CD14-positive monocyte (primary cell): ENCODE results near the gene LRRC58. TPM values are rescaled to one million over a fixed set of nuclear protein-coding genes. Genes with fewer than 3 reads are reported as not detected.

Source experiments
- DNase-seq, 3 donors: peaks; one replicate each; pipeline ENCODE4 v3.0.0-alpha.2; 2011 to 2022
- H2AFZ ChIP-seq: 2 replicates; pipeline ENCODE4 v1.6.0; 2012; ENCODE audit warnings: mild to moderate bottlenecking, low read depth, low read length, inconsistent platforms; ENCODE audit not compliant: insufficient read depth, poor library complexity, severe bottlenecking
- H3K27ac ChIP-seq, 2 donors: 1 replicate in 1 of 2; 2 replicates in 1 of 2; pipeline ENCODE4 v1.5.1; 2012 to 2013; ENCODE audit warnings: low read length in 2 of 2, control low read depth in 1 of 2, inconsistent platforms in 1 of 2, low read depth in 1 of 2, mild to moderate bottlenecking in 1 of 2
- H3K27me3 ChIP-seq, 2 donors: one replicate each; pipeline versions ENCODE4 v1.6.0 to v1.6.1; 2011 to 2013; ENCODE audit warnings: low read length in 2 of 2; ENCODE audit not compliant: control insufficient read depth in 2 of 2, insufficient read depth in 2 of 2
- H3K36me3 ChIP-seq, 2 donors: replicated peaks in 1 of 2; 1 replicate in 1 of 2; 2 replicates in 1 of 2; pipeline versions ENCODE4 v1.5.1 to v1.6.1; 2012 to 2013; ENCODE audit warnings: low read length in 2 of 2, control low read depth in 1 of 2, inconsistent platforms in 1 of 2, mild to moderate bottlenecking in 1 of 2; ENCODE audit not compliant: insufficient read depth in 2 of 2, control insufficient read depth in 1 of 2
- H3K4me1 ChIP-seq, 2 donors: 1 replicate in 1 of 2; 2 replicates in 1 of 2; pipeline versions ENCODE4 v1.5.1 to v1.6.1; 2012 to 2013; ENCODE audit warnings: low read length in 2 of 2, control low read depth in 1 of 2, inconsistent platforms in 1 of 2, mild to moderate bottlenecking in 1 of 2, moderate library complexity in 1 of 2; ENCODE audit not compliant: insufficient read depth in 2 of 2, control insufficient read depth in 1 of 2
- H3K4me2 ChIP-seq: replicated peaks from 2 replicates; pipeline ENCODE3; 2012; ENCODE audit warnings: low read length, moderate library complexity, mild to moderate bottlenecking; ENCODE audit not compliant: poor library complexity, severe bottlenecking; ENCODE audit errors: extremely low read depth
- H3K4me3 ChIP-seq, 3 experiments: fragments of 200-600 bp in 1 of 3; sonication (generic) in 1 of 3; replicated peaks in 1 of 3; 1 replicate in 2 of 3; 2 replicates in 1 of 3; pipeline ENCODE4 v1.5.1; 2011 to 2013; ENCODE audit warnings: low read length in 3 of 3, mild to moderate bottlenecking in 3 of 3, control low read depth in 2 of 3, low read depth in 2 of 3, inconsistent platforms in 1 of 3, moderate library complexity in 1 of 3
- H3K79me2 ChIP-seq: 2 replicates; pipeline ENCODE4 v1.6.0; 2012; ENCODE audit warnings: mild to moderate bottlenecking, control low read depth, inconsistent platforms, low read length, moderate library complexity; ENCODE audit not compliant: insufficient read depth
- H3K9ac ChIP-seq: 2 replicates; pipeline ENCODE4 v1.6.0; 2017; ENCODE audit warnings: low read length, mild to moderate bottlenecking; ENCODE audit not compliant: insufficient read depth, poor library complexity, severe bottlenecking
- H3K9me3 ChIP-seq, 2 donors: replicated peaks in 1 of 2; 1 replicate in 1 of 2; 2 replicates in 1 of 2; pipeline versions ENCODE4 v1.5.1 to v1.6.1; 2012 to 2013; ENCODE audit warnings: low read length in 2 of 2, control low read depth in 1 of 2; ENCODE audit not compliant: control insufficient read depth in 1 of 2, insufficient read depth in 1 of 2
- H4K20me1 ChIP-seq: 2 replicates; pipeline ENCODE4 v1.6.0; 2012; ENCODE audit warnings: mild to moderate bottlenecking, low read length, control low read depth, moderate library complexity; ENCODE audit not compliant: insufficient read depth
- H3K27ac Mint-ChIP-seq, 7 donors: one replicate each; pipeline ENCODE4 v1.8.0; 2020; ENCODE audit warnings: mild to moderate bottlenecking in 7 of 7, mixed read lengths in 7 of 7, moderate library complexity in 6 of 7, inconsistent platforms in 2 of 7
- H3K27me3 Mint-ChIP-seq, 3 donors: one replicate each; pipeline ENCODE4 v1.8.0; 2021 to 2022; ENCODE audit warnings: low read depth in 3 of 3, mild to moderate bottlenecking in 3 of 3, mixed read lengths in 3 of 3, moderate library complexity in 3 of 3, inconsistent platforms in 1 of 3
- H3K36me3 Mint-ChIP-seq, 2 donors: one replicate each; pipeline ENCODE4 v1.8.0; 2020; ENCODE audit warnings: mixed read lengths in 2 of 2, inconsistent platforms in 1 of 2, mild to moderate bottlenecking in 1 of 2
- H3K4me1 Mint-ChIP-seq: one replicate; pipeline ENCODE4 v1.8.0; 2020; ENCODE audit warnings: mild to moderate bottlenecking, mixed read lengths
- H3K4me3 Mint-ChIP-seq, 2 donors: one replicate each; pipeline ENCODE4 v1.8.0; 2020; ENCODE audit warnings: mild to moderate bottlenecking in 2 of 2, mixed read lengths in 2 of 2, moderate library complexity in 1 of 2
- H3K9me3 Mint-ChIP-seq, 7 donors: one replicate each; pipeline ENCODE4 v1.8.0; 2020 to 2022; ENCODE audit warnings: mixed read lengths in 7 of 7, mild to moderate bottlenecking in 6 of 7, moderate library complexity in 6 of 7, inconsistent platforms in 2 of 7
- WGBS: methylation state at CpG from one replicate; pipeline ENCODE4 v1.1.5; 2013; ENCODE audit warnings: missing lambda C conversion rate; ENCODE audit not compliant: insufficient coverage; 5-methylcytosine and 5-hydroxymethylcytosine counted together
- intact Hi-C, 2 donors: fragments of 100-400 bp; cut with micrococcal nuclease; formaldehyde crosslinking; loops; one replicate each; pipeline versions ENCODE4 v1.15.0 to v1.15.1; 2023
- polyA plus RNA-seq, 3 donors: library from polyadenylated mRNA; depleted of rRNA in 1 of 3; unstranded in 2 of 3; stranded (reverse) in 1 of 3; fragments of 300-500 nt in 2 of 3; fragments of >200 nt in 1 of 3; fragmentation: Illumina TruSeq in 2 of 3; gene quantifications; 1 replicate in 2 of 3; 2 replicates in 1 of 3; pipeline ENCODE4 v1.2.3, GENCODE V29; 2012 to 2021
- TF ChIP-seq, protein P1 (sequence below): fragments of 200-600 bp; IDR thresholded peaks from one replicate; pipeline ENCODE4 v1.8.0; 2022; ENCODE audit warnings: antibody characterized with exemption, mild to moderate bottlenecking

LRRC58 gene
- polyA plus RNA-seq, 3 donors = 6.5 to 12.4 (median 8.3) TPM

DNA sequence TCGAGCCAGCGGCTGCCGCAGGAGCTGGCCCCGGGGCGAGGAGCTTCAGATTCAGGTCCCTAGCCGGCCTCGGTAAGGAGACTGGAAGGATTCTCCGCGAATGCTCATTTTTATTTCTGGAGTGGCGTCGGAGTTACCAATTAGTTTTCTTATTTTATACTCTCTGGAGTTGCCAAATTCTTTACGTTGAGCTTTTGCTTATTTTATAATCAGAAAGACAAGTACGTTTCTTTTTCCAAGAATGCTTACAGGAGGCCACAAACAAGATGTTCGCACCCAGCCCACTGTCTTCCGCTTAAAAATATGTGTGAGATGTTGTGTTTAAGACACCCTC, 63.7 kb downstream of the LRRC58 start:
- TF ChIP-seq, protein P1, sequence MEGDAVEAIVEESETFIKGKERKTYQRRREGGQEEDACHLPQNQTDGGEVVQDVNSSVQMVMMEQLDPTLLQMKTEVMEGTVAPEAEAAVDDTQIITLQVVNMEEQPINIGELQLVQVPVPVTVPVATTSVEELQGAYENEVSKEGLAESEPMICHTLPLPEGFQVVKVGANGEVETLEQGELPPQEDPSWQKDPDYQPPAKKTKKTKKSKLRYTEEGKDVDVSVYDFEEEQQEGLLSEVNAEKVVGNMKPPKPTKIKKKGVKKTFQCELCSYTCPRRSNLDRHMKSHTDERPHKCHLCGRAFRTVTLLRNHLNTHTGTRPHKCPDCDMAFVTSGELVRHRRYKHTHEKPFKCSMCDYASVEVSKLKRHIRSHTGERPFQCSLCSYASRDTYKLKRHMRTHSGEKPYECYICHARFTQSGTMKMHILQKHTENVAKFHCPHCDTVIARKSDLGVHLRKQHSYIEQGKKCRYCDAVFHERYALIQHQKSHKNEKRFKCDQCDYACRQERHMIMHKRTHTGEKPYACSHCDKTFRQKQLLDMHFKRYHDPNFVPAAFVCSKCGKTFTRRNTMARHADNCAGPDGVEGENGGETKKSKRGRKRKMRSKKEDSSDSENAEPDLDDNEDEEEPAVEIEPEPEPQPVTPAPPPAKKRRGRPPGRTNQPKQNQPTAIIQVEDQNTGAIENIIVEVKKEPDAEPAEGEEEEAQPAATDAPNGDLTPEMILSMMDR = no peak
- intact Hi-C loops = no loop called here
- peaks cover 5% of the 10 kb centered on the region for H3K4me1 Mint-ChIP-seq
- Histone ChIP-seq H3K4me1 (peaks cover 0 to 5% of the 10 kb centered on the region in 2 donors), H4K20me1 (no peaks in the 10 kb centered on the region), H3K4me2 (peak overlapping the region; percentile 54), H3K4me3 (peak overlapping the region in 1 of 3 experiments; percentile 49), H3K9me3 (peaks cover 8% of the 10 kb centered on the region in 2 donors), H3K36me3 (no peaks in the 10 kb centered on the region), H3K79me2 (no peaks in the 10 kb centered on the region), H3K27ac (no peak overlapping the region), H2AFZ (no peak overlapping the region), H3K27me3 (peaks cover 37 to 48% of the 10 kb centered on the region in 2 donors), H3K9ac (no peak overlapping the region)
- peaks cover 46 to 62% (median 54%) of the 10 kb centered on the region in 3 donors for H3K27me3 Mint-ChIP-seq
- peaks cover 4 to 15% (median 12%) of the 10 kb centered on the region in 7 donors for H3K9me3 Mint-ChIP-seq
- H3K36me3 Mint-ChIP-seq = no peaks in the 10 kb centered on the region
- peak overlapping the region in 1 of 2 donors; percentile 11 for H3K4me3 Mint-ChIP-seq
- 18% methylated on average over 9 of the region's 15 CpGs for WGBS
- DNase-seq = no peak
- no peak overlapping the region for H3K27ac Mint-ChIP-seq

DNA sequence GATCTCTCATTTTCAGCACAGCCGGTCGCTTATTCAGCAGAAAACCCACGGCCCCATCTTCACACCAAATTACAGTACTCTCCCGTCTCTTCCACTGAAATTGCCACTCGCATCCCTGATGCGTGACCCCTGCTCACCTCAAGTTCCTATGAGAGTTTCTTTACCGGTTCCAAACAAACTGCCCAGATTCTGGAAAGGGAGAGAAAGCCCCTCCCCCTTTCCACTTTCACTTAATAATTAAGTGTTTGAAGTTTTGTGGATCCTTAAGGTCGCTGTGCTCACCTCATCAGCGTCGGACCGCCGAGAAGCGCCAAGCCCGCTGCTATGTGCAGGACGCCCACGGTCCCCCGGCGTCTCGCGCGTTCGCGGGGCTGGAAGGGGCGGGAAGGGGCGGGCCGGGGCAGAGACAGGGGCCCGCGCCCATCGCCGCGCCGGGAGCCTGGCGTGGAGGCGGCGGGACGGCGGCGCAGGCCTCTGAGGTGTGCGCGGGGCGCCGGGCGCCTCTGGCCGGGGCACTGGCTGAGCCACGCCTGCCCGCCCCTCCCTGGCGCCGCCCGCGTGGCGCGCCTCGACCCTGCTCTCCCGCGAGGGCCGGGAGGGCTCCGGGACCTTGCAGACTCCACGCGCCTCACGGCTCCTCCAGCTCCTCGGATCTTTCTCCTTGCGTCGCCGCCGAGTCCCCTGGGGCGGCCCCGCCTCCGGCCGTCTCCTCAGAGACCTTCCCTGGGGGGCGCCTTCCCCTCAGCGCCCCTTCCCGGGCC, 64.2 kb downstream of the LRRC58 start, which contains the start of gene GPR156:
Gene GPR156, minus strand, starts transcription at position 476 of the 761 bp plus-strand sequence. CDS start 41,124 bp downstream, outside the sequence.
- peaks cover 46 to 62% (median 54%) of the 10 kb centered on the region in 3 donors for H3K27me3 Mint-ChIP-seq
- Histone ChIP-seq H3K36me3 (no peaks in the 10 kb centered on the region), H3K79me2 (no peaks in the 10 kb centered on the region), H3K4me3 (peak within 1 kb of the TSS in 1 of 3 experiments; percentile 49), H3K9ac (no peak within 1 kb of the TSS), H3K27me3 (peaks cover 37 to 48% of the 10 kb centered on the region in 2 donors), H2AFZ (peak within 1 kb of the TSS; percentile 50), H3K4me1 (peaks cover 0 to 5% of the 10 kb centered on the region in 2 donors), H3K9me3 (peaks cover 6 to 8% of the 10 kb centered on the region in 2 donors), H4K20me1 (no peaks in the 10 kb centered on the region), H3K27ac (no peak within 1 kb of the TSS), H3K4me2 (peak within 1 kb of the TSS; percentile 54)
- TF ChIP-seq, protein P1 = no peak
- 4% methylated on average over 69 of the region's 72 CpGs for WGBS
- peak within 1 kb of the TSS; percentile 68 to 78 for H3K4me3 Mint-ChIP-seq
- intact Hi-C loops = no loop called here
- H3K4me1 Mint-ChIP-seq = peaks cover 5% of the 10 kb centered on the region
- H3K9me3 Mint-ChIP-seq = peaks cover 1 to 12% (median 9%) of the 10 kb centered on the region in 7 donors
- no peak within 1 kb of the TSS for H3K27ac Mint-ChIP-seq
- DNase-seq = no peak
- H3K36me3 Mint-ChIP-seq = no peaks in the 10 kb centered on the region
